ENCODE results near the gene GLRB. TPM values are rescaled to one million over a fixed set of nuclear protein-coding genes. Genes with fewer than 3 reads are reported as not detected.

The GLRB gene
- total RNA-seq, 1 donor: 27.1 TPM

GRCh38 chr4:157096439-157096838 lies 20.5 kb downstream of the GLRB start:
- Histone ChIP-seq H3K4me3 (ENCODE audit: insufficient read depth, low read length) (no peak overlapping the region), H4K20me1 (ENCODE audit: insufficient read depth, low read length) (no peaks in the 10 kb centered on the region), H3K27me3 (ENCODE audit: insufficient read depth, low read length) (no peaks in the 10 kb centered on the region), H3K27ac (ENCODE audit: low read depth, low read length) (no peak overlapping the region), H3K4me1 (ENCODE audit: insufficient read depth, low read length) (peaks cover 6% of the 10 kb centered on the region), H3K36me3 (ENCODE audit: insufficient read depth, low read length) (no peaks in the 10 kb centered on the region), H3K9me3 (ENCODE audit: low read depth, low read length) (no peaks in the 10 kb centered on the region), H3K4me2 (ENCODE audit: insufficient read depth, low read length) (no peak overlapping the region), H2AFZ (ENCODE audit: low read length) (no peak overlapping the region), H3K79me2 (ENCODE audit: insufficient read depth, low read length) (no peaks in the 10 kb centered on the region)
- TF ChIP-seq, protein P1, sequence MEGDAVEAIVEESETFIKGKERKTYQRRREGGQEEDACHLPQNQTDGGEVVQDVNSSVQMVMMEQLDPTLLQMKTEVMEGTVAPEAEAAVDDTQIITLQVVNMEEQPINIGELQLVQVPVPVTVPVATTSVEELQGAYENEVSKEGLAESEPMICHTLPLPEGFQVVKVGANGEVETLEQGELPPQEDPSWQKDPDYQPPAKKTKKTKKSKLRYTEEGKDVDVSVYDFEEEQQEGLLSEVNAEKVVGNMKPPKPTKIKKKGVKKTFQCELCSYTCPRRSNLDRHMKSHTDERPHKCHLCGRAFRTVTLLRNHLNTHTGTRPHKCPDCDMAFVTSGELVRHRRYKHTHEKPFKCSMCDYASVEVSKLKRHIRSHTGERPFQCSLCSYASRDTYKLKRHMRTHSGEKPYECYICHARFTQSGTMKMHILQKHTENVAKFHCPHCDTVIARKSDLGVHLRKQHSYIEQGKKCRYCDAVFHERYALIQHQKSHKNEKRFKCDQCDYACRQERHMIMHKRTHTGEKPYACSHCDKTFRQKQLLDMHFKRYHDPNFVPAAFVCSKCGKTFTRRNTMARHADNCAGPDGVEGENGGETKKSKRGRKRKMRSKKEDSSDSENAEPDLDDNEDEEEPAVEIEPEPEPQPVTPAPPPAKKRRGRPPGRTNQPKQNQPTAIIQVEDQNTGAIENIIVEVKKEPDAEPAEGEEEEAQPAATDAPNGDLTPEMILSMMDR (IDR thresholded peaks at IDR 0.05; ENCODE audit: extremely low read depth, low read depth, low read length): no peak
- no peak for DNase-seq (ENCODE audit: insufficient read length, low spot score, missing footprints)

DNA sequence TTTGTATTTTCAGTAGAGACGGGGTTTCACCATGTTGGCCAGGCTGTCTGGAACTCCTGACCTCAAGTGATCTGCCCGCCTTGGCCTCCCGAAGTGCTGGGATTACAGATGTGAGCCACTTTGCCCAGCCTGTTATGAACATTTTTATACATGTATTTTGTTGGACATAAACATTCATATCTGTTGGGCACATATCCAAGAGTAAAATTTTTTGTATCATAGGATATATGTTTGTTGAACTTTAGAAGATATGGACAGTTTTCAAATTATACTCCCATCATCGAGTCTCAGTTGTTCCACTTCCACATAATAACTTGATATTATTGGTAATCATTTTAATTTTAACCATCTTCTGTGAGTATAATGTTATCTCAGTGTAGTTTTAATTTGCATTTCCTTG lies 23.6 kb downstream of the GLRB start:
- DNase-seq (ENCODE audit: insufficient read length, low spot score, missing footprints): no peak
- H3K27ac ChIP-seq (ENCODE audit: low read depth, low read length): no peak overlapping the region
- H3K9me3 ChIP-seq (ENCODE audit: low read depth, low read length): no peaks in the 10 kb centered on the region
- H3K79me2 ChIP-seq (ENCODE audit: insufficient read depth, low read length): no peaks in the 10 kb centered on the region
- no peaks in the 10 kb centered on the region for H3K27me3 ChIP-seq (ENCODE audit: insufficient read depth, low read length)
- TF ChIP-seq, protein P1 (IDR thresholded peaks at IDR 0.05; ENCODE audit: extremely low read depth, low read depth, low read length): no peak
- no peak overlapping the region for H2AFZ ChIP-seq (ENCODE audit: low read length)
- no peaks in the 10 kb centered on the region for H4K20me1 ChIP-seq (ENCODE audit: insufficient read depth, low read length)
- no peaks in the 10 kb centered on the region for H3K36me3 ChIP-seq (ENCODE audit: insufficient read depth, low read length)
- no peak overlapping the region for H3K4me2 ChIP-seq (ENCODE audit: insufficient read depth, low read length)
- peaks cover 6% of the 10 kb centered on the region for H3K4me1 ChIP-seq (ENCODE audit: insufficient read depth, low read length)
- H3K4me3 ChIP-seq (ENCODE audit: insufficient read depth, low read length): no peak overlapping the region

DNA sequence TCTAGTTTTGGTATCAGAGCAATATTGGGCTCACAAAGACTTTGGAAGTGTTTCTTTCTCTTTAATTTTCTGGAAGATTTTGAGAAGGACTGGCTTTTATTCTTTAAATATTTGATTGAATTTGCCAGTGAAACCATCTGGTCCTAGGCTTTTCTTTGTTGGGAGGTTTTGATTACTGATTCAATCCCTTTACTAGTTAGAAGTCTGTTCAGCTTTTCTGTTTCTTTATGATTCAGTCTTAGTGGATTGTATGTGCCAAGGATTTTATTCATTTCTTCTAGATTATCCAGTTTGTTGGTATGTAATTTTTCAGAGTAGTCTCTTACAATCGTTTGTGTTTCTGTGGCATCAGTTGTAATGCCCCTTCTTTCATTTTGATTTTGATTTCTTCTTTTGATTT lies 28.6 kb downstream of the GLRB start:
- Histone ChIP-seq H3K4me1 (ENCODE audit: insufficient read depth, low read length) (no peaks in the 10 kb centered on the region), H3K9me3 (ENCODE audit: low read depth, low read length) (no peaks in the 10 kb centered on the region), H4K20me1 (ENCODE audit: insufficient read depth, low read length) (no peaks in the 10 kb centered on the region), H3K27me3 (ENCODE audit: insufficient read depth, low read length) (no peaks in the 10 kb centered on the region), H3K79me2 (ENCODE audit: insufficient read depth, low read length) (no peaks in the 10 kb centered on the region), H3K27ac (ENCODE audit: low read depth, low read length) (no peak overlapping the region), H3K4me3 (ENCODE audit: insufficient read depth, low read length) (no peak overlapping the region), H3K4me2 (ENCODE audit: insufficient read depth, low read length) (no peak overlapping the region), H3K36me3 (ENCODE audit: insufficient read depth, low read length) (no peaks in the 10 kb centered on the region), H2AFZ (ENCODE audit: low read length) (no peak overlapping the region)
- TF ChIP-seq, protein P1 (IDR thresholded peaks at IDR 0.05; ENCODE audit: extremely low read depth, low read depth, low read length): no peak
- DNase-seq (ENCODE audit: insufficient read length, low spot score, missing footprints): no peak

DNA sequence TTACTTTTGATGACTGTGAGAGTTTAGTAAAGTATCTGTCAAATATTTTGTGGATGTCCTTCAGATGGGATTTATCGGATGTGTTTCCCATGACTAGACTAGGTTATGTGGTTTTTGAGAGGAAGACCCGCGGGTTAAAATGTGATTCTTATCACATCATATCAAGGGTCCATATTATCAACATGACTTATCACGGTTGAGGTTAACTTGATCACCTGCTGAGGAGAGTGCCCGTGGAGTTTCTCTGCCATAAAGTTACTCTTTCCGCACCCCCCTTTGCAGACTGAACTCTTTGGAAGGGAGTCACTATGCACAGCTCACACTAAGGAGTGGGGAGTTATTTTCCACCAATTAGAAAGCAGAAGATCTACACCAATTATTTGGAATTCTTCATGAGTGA lies 38.7 kb downstream of the GLRB start:
- peaks cover 19% of the 10 kb centered on the region for H3K4me1 ChIP-seq (ENCODE audit: insufficient read depth, low read length)
- no peaks in the 10 kb centered on the region for H3K27me3 ChIP-seq (ENCODE audit: insufficient read depth, low read length)
- H3K9me3 ChIP-seq (ENCODE audit: low read depth, low read length): no peaks in the 10 kb centered on the region
- H3K79me2 ChIP-seq (ENCODE audit: insufficient read depth, low read length): no peaks in the 10 kb centered on the region
- no peak overlapping the region for H3K4me3 ChIP-seq (ENCODE audit: insufficient read depth, low read length)
- no peaks in the 10 kb centered on the region for H3K36me3 ChIP-seq (ENCODE audit: insufficient read depth, low read length)
- H4K20me1 ChIP-seq (ENCODE audit: insufficient read depth, low read length): no peaks in the 10 kb centered on the region
- H2AFZ ChIP-seq (ENCODE audit: low read length): no peak overlapping the region
- H3K4me2 ChIP-seq (ENCODE audit: insufficient read depth, low read length): no peak overlapping the region
- H3K27ac ChIP-seq (ENCODE audit: low read depth, low read length): peak overlapping the region; percentile 58
- TF ChIP-seq, protein P1 (IDR thresholded peaks at IDR 0.05; ENCODE audit: extremely low read depth, low read depth, low read length): no peak
- no peak for DNase-seq (ENCODE audit: insufficient read length, low spot score, missing footprints)
